WTC11 (cell line): Measurements from ENCODE around the gene AP5B1.

Experiments
- CBFB ChIP-seq: sonication (generic); formaldehyde crosslinking; IDR thresholded peaks from 2 replicates; pipeline ENCODE4 v1.8.1; 2022; ENCODE audit warnings: mild to moderate bottlenecking, low read depth, missing genetic modification reagents
- IRF2 ChIP-seq: sonication (generic); formaldehyde crosslinking; IDR thresholded peaks from 2 replicates; pipeline ENCODE4 v1.8.0; 2022; ENCODE audit warnings: low read depth, missing genetic modification reagents, borderline replicate concordance
- MYBL2 ChIP-seq: sonication (generic); formaldehyde crosslinking; IDR thresholded peaks from 2 replicates; pipeline ENCODE4 v1.8.1; 2023; ENCODE audit warnings: mild to moderate bottlenecking, moderate library complexity, missing genetic modification reagents
- NFE2L1 ChIP-seq: sonication (generic); formaldehyde crosslinking; IDR thresholded peaks from 2 replicates; pipeline ENCODE4 v1.8.1; 2023; ENCODE audit warnings: missing genetic modification reagents
- TF ChIP-seq, protein P1 (sequence below): sonication (generic); formaldehyde crosslinking; IDR thresholded peaks from 2 replicates; pipeline ENCODE4 v1.8.1; 2023; ENCODE audit warnings: mild to moderate bottlenecking, missing genetic modification reagents, borderline replicate concordance
- TF ChIP-seq, protein P2 (sequence below): sonication (generic); formaldehyde crosslinking; IDR thresholded peaks from 2 replicates; pipeline ENCODE4 v1.8.1; 2023; ENCODE audit warnings: mild to moderate bottlenecking, missing genetic modification reagents, moderate library complexity
- TF ChIP-seq, protein P3 (sequence below): fragments of 200-600 bp; IDR thresholded peaks from 2 replicates; pipeline ENCODE4 v1.8.0; 2022; ENCODE audit warnings: antibody characterized with exemption
- TF ChIP-seq, protein P4 (sequence below): sonication (generic); formaldehyde crosslinking; IDR thresholded peaks from 2 replicates; pipeline ENCODE4 v1.8.0; 2022; ENCODE audit warnings: missing genetic modification reagents

DNA sequence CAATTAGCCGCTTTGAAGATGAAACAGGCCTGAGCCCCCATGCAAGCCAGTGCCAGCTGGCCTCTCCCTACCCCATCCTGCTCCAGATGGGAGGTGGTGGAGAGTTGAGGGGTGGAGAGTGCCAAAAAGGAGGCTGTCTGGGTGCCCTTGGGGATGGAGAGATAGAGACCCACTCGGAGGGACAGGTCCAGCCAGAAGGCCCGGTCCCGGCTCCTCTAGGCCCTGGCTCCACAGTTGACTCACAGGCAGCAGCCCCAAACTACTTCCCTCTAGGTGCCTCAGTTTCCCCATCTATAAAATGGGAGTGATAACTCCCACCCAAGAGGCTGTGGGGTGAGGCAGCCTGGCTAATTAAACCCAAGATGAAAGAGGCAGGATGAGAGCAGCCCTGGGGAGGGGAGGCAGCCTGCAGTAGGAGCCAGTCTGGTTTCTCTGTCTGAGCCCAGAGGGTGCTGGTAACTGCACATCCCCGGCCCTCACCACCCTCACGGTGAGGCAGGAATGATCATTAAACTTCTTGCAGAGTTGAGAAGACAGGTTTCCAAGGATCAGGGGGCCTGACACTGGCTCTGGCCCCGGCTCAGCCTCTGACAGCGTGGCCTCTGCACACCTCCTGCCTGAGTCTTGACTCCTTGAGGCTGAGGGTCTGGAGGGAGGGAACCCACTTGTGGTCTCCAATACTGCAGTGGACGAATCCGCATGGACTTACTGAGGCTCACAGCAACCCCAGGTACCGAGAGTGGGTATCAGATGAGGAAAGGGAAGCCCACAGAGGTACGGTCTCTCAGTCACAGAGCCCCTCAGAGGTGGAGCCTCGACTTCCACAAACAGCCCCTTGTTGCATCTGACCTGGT, 1.4 kb upstream of the AP5B1 start:
- TF ChIP-seq MYBL2 (CRISPR knock-in tag) = no peak
- TF ChIP-seq, protein P1, sequence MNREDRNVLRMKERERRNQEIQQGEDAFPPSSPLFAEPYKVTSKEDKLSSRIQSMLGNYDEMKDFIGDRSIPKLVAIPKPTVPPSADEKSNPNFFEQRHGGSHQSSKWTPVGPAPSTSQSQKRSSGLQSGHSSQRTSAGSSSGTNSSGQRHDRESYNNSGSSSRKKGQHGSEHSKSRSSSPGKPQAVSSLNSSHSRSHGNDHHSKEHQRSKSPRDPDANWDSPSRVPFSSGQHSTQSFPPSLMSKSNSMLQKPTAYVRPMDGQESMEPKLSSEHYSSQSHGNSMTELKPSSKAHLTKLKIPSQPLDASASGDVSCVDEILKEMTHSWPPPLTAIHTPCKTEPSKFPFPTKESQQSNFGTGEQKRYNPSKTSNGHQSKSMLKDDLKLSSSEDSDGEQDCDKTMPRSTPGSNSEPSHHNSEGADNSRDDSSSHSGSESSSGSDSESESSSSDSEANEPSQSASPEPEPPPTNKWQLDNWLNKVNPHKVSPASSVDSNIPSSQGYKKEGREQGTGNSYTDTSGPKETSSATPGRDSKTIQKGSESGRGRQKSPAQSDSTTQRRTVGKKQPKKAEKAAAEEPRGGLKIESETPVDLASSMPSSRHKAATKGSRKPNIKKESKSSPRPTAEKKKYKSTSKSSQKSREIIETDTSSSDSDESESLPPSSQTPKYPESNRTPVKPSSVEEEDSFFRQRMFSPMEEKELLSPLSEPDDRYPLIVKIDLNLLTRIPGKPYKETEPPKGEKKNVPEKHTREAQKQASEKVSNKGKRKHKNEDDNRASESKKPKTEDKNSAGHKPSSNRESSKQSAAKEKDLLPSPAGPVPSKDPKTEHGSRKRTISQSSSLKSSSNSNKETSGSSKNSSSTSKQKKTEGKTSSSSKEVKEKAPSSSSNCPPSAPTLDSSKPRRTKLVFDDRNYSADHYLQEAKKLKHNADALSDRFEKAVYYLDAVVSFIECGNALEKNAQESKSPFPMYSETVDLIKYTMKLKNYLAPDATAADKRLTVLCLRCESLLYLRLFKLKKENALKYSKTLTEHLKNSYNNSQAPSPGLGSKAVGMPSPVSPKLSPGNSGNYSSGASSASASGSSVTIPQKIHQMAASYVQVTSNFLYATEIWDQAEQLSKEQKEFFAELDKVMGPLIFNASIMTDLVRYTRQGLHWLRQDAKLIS = no peak
- TF ChIP-seq, protein P2, sequence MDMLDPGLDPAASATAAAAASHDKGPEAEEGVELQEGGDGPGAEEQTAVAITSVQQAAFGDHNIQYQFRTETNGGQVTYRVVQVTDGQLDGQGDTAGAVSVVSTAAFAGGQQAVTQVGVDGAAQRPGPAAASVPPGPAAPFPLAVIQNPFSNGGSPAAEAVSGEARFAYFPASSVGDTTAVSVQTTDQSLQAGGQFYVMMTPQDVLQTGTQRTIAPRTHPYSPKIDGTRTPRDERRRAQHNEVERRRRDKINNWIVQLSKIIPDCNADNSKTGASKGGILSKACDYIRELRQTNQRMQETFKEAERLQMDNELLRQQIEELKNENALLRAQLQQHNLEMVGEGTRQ (CRISPR knock-in tag) = no peak
- TF ChIP-seq, protein P3, sequence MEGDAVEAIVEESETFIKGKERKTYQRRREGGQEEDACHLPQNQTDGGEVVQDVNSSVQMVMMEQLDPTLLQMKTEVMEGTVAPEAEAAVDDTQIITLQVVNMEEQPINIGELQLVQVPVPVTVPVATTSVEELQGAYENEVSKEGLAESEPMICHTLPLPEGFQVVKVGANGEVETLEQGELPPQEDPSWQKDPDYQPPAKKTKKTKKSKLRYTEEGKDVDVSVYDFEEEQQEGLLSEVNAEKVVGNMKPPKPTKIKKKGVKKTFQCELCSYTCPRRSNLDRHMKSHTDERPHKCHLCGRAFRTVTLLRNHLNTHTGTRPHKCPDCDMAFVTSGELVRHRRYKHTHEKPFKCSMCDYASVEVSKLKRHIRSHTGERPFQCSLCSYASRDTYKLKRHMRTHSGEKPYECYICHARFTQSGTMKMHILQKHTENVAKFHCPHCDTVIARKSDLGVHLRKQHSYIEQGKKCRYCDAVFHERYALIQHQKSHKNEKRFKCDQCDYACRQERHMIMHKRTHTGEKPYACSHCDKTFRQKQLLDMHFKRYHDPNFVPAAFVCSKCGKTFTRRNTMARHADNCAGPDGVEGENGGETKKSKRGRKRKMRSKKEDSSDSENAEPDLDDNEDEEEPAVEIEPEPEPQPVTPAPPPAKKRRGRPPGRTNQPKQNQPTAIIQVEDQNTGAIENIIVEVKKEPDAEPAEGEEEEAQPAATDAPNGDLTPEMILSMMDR = no peak
- TF ChIP-seq IRF2 (CRISPR knock-in tag) = no peak
- TF ChIP-seq, protein P4, sequence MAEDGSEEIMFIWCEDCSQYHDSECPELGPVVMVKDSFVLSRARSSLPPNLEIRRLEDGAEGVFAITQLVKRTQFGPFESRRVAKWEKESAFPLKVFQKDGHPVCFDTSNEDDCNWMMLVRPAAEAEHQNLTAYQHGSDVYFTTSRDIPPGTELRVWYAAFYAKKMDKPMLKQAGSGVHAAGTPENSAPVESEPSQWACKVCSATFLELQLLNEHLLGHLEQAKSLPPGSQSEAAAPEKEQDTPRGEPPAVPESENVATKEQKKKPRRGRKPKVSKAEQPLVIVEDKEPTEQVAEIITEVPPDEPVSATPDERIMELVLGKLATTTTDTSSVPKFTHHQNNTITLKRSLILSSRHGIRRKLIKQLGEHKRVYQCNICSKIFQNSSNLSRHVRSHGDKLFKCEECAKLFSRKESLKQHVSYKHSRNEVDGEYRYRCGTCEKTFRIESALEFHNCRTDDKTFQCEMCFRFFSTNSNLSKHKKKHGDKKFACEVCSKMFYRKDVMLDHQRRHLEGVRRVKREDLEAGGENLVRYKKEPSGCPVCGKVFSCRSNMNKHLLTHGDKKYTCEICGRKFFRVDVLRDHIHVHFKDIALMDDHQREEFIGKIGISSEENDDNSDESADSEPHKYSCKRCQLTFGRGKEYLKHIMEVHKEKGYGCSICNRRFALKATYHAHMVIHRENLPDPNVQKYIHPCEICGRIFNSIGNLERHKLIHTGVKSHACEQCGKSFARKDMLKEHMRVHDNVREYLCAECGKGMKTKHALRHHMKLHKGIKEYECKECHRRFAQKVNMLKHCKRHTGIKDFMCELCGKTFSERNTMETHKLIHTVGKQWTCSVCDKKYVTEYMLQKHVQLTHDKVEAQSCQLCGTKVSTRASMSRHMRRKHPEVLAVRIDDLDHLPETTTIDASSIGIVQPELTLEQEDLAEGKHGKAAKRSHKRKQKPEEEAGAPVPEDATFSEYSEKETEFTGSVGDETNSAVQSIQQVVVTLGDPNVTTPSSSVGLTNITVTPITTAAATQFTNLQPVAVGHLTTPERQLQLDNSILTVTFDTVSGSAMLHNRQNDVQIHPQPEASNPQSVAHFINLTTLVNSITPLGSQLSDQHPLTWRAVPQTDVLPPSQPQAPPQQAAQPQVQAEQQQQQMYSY (CRISPR knock-in tag) = no peak
- TF ChIP-seq CBFB = no peak
- TF ChIP-seq NFE2L1 (CRISPR knock-in tag) = no peak
